ENCODE measurements around the gene TMEM170A. TPM values are rescaled to one million over a fixed set of nuclear protein-coding genes. Genes with fewer than 3 reads are reported as not detected.

The TMEM170A gene
- 15.4 and 17.6 TPM in 2 replicates for total RNA-seq

DNA sequence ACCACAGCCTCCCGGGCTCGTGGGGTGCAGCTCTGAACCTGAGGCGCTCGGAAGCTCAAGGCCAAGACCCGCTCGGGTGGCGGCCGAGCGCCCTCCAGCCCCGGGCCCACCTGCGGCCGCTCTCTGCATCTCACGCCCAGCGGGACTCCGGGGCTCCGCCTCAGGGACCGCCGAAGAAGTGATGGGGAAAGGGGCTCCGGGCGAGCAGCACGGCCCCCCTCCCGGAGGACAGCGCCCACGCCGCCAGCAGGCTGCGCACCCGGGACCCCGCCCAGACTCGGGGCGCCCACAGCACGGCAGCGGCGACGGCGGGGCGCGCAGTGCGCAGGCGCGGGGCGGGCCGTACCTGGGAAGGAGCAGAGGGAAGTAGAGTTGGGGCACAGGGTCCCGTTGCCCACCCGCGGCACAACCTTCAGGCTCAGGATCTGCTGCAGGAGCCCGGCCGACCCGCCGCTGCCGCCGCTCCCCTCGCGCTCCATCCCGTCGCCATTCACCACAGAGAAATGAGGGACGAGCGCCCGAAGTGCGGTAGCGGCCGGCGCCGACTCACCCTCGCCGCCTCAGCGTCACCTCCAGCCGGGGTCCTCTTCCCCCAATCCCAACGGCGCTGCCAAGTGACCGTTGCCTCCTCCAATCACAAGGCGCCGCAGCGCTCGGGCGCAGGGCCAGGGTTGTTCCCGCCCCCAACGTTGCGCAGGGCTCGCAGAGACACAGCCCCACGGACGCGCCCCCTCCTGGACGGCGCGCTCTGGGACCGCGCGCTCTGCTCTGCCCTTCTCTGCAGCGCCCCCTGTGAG, at the start of gene TMEM170A:
TMEM170A (minus strand) TSS at position 568 of the 797 bp plus-strand sequence; CDS start at position 479, 89 bp downstream.

DNA sequence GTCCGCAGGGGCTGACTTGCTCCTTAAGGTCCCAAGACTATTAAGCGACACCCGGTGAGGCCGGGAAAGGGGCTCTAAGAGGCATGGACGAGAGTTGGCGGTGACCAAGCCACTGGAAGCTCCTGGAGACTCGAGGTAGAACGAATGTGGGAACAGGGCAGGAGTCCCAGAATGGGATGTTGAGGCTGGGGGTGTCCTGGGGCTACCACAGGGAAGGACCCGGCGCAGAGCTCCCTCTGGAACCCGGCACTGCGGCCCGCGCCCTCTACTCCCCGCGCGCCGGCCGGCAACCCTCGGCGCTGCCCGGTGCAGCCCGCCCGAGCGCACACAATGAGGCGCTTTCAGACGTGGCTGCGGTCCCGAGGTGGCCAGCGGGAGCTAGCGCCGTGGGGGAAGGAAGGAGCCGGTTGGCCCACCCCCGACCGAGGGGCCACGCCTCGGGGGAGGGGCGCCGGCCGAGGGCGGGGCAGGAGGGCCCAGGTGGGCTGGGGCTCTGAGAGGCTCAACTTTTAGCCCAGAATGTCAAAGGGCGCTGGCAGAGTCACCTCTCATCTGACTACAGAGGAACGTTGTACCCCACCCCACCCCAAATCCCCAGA, 30.7 kb upstream of the TMEM170A start, which contains the start of gene CHST6:
CHST6 (minus strand) TSS at position 366 of the 599 bp plus-strand sequence. CDS start 15,613 bp downstream, outside the sequence.

DNA sequence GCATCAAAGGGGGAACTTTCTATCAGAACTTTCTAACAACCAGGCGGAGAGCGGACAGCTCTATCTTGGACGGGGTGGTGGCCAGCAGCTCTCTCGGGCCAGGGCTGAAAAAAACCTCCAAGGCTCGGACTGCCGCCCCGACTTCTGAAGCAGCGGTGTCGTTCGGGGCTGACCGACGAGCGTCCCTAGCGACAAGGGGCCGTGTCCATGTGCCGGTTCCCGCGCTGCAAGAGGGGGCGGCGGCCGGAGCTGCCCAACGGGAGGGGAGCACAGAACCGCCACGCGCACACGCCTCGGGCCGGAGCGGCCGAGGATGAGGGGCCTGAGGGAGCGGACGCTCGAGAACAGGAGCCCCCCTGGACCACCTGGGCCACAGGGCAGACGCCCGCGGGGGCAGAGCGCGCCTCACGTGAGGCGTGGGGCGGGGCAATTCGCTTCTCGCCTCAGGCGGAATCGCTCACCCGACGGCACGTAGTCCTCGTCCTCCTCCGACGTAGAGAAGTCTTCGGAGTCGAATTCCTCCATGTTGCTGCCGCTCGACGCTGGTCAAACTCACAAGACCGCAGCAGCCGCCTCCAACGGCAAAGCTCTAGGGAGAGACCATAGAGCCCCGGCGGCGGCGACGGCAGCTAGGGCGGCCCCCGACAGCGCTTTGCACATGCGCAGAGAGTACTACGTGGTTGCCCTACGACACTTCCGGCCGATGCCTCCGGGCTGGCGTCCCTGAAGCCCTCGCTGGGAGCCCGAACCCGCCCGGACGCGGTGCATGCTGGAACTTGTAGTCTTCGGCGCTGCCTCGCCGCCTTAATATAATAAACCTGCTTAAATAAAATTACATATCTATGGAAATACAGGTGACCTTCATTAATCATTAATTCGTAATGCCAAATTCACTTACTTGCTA, 31.4 kb downstream of the TMEM170A start, which contains the start of gene CFDP1:
CFDP1 (minus strand) TSS at position 676 of the 904 bp plus-strand sequence; CDS start at position 525, 151 bp downstream.

Other genes starting within 250 kb of the TMEM170A start
- gene CTRB1, start 245.7 kb downstream of the TMEM170A start, total RNA-seq, result not detected in 2 replicates
- gene BCAR1, start 213.1 kb downstream of the TMEM170A start, total RNA-seq, result 53.8 and 68.1 TPM in 2 replicates
- 36.8 and 56.3 TPM in 2 replicates for gene CFDP1, start 31.2 kb downstream of the TMEM170A start, total RNA-seq
- 1.3 and 1.5 TPM in 2 replicates for gene CHST6, start 30.8 kb upstream of the TMEM170A start, total RNA-seq
- gene CHST5, start 71.4 kb upstream of the TMEM170A start, total RNA-seq, result not detected in 2 replicates
- gene TMEM231, start 91.6 kb upstream of the TMEM170A start, total RNA-seq, result 9.0 and 9.9 TPM in 2 replicates
- gene GABARAPL2, start 101.7 kb upstream of the TMEM170A start, total RNA-seq, result 53.8 and 70.7 TPM in 2 replicates
- 30.7 and 43.7 TPM in 2 replicates for gene ADAT1, start 158.6 kb upstream of the TMEM170A start, total RNA-seq
- gene KARS1, start 183.0 kb upstream of the TMEM170A start, total RNA-seq, result 176 and 180 TPM in 2 replicates
- 38.1 and 41.4 TPM in 2 replicates for gene TERF2IP, start 183.1 kb upstream of the TMEM170A start, total RNA-seq
- not detected in 2 replicates for gene CPHXL2, start 212.3 kb upstream of the TMEM170A start, total RNA-seq
- not detected in 2 replicates for gene DUXB, start 236.8 kb upstream of the TMEM170A start, total RNA-seq

Measured in airway epithelial cell (primary cell).